Mammary epithelial cell (primary cell): ENCODE results near the gene EWSR1.

Source experiments
- EZH2 ChIP-seq: IDR thresholded peaks from 2 replicates; pipeline ENCODE4 v1.6.1; 2012; ENCODE audit warnings: low read length, inconsistent platforms, borderline replicate concordance
- TF ChIP-seq, protein P1 (sequence below), 2 donors: IDR thresholded peaks in 1 of 2; conservative IDR thresholded peaks in 1 of 2; 2 replicates each; pipeline ENCODE4 v1.5.1; 2011 to 2012; ENCODE audit warnings: inconsistent platforms in 2 of 2, low read length in 2 of 2, mild to moderate bottlenecking in 2 of 2, control low read depth in 1 of 2, low read depth in 1 of 2; ENCODE audit not compliant: insufficient read depth in 1 of 2; ENCODE audit errors: extremely low read depth in 1 of 2

DNA sequence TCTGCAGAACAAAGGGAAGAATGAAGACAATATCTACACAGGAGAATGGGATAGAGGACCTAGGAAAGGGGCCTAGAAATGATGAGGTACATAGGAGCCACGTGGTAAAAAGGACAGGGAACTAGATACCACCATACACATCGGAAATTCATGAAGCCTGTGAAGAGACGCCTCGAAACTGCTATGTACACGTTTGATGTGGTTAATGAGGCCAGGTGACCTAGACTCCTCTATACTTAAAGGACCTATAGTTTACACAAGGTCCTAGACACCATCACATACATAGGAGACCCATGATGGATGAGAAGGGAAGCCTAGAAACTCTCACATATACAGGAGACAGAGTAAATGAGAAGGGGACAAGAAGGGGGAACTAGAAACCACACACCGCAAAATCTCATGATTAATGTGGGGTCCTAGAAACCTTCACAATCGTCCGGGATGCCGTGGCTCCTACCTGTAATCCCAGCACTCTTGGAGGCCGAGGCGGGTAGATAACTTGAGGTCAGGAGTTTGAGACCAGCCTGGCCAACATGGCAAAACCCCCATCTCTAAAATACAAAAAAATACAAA lies 24.1 kb upstream of the EWSR1 start:
- no peak for TF ChIP-seq EZH2
- TF ChIP-seq, protein P1, sequence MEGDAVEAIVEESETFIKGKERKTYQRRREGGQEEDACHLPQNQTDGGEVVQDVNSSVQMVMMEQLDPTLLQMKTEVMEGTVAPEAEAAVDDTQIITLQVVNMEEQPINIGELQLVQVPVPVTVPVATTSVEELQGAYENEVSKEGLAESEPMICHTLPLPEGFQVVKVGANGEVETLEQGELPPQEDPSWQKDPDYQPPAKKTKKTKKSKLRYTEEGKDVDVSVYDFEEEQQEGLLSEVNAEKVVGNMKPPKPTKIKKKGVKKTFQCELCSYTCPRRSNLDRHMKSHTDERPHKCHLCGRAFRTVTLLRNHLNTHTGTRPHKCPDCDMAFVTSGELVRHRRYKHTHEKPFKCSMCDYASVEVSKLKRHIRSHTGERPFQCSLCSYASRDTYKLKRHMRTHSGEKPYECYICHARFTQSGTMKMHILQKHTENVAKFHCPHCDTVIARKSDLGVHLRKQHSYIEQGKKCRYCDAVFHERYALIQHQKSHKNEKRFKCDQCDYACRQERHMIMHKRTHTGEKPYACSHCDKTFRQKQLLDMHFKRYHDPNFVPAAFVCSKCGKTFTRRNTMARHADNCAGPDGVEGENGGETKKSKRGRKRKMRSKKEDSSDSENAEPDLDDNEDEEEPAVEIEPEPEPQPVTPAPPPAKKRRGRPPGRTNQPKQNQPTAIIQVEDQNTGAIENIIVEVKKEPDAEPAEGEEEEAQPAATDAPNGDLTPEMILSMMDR (conservative IDR thresholded peaks at IDR 0.05 in 1 of 2, IDR thresholded peaks at IDR 0.05 in 1 of 2; ENCODE audit: extremely low read depth in 1 of 2, insufficient read depth in 1 of 2, low read depth in 1 of 2, low read length in 2 of 2): no peak
